OCI-LY3 (cell line): ENCODE results near the gene FYB1.

Experiments used
- H2AFZ ChIP-seq: fragments of 200-600, 300-600 bp; shearing (Covaris generic); 2 replicates; pipeline ENCODE4 v1.6.0; 2014; ENCODE audit warnings: antibody characterized with exemption, low read depth, low read length
- H3K27ac ChIP-seq: fragments of 200-600, 300-600 bp; sonication (generic); 2 replicates; pipeline ENCODE4 v1.5.1; 2014; ENCODE audit warnings: mild to moderate bottlenecking, low read length, moderate library complexity, mixed read lengths
- H3K27me3 ChIP-seq: fragments of 200-600, 300-600 bp; sonication (generic); 2 replicates; pipeline ENCODE4 v1.6.1; 2014; ENCODE audit warnings: low read depth, low read length, mixed read lengths
- H3K36me3 ChIP-seq: fragments of 200-600, 300-600 bp; sonication (generic); replicated peaks from 2 replicates; pipeline ENCODE3; 2014; ENCODE audit warnings: low read depth, low read length, mixed read lengths
- H3K4me1 ChIP-seq: fragments of 300-600, 200-600 bp; sonication (generic); 2 replicates; pipeline ENCODE4 v1.6.1; 2014; ENCODE audit warnings: low read length, mixed read lengths
- H3K4me2 ChIP-seq: fragments of 200-600, 300-600 bp; sonication (generic); 2 replicates; pipeline ENCODE4 v1.6.1; 2014; ENCODE audit warnings: low read length, mixed read lengths
- H3K4me3 ChIP-seq: fragments of 300-600, 200-600 bp; sonication (generic); 2 replicates; pipeline ENCODE4 v1.5.1; 2014; ENCODE audit warnings: antibody characterized with exemption, mild to moderate bottlenecking, low read length, moderate library complexity
- H3K79me2 ChIP-seq: fragments of 300-600, 200-600 bp; shearing (Covaris generic); 2 replicates; pipeline ENCODE4 v1.6.1; 2014; ENCODE audit warnings: mild to moderate bottlenecking, low read length, mixed read lengths
- H3K9ac ChIP-seq: fragments of 300-600, 200-600 bp; shearing (Covaris generic); 2 replicates; pipeline ENCODE4 v1.6.0; 2014; ENCODE audit warnings: mild to moderate bottlenecking, low read length, moderate library complexity
- H3K9me3 ChIP-seq: fragments of 200-600, 300-600 bp; shearing (Covaris generic); 2 replicates; pipeline ENCODE4 v1.6.1; 2014; ENCODE audit warnings: low read length, mixed read lengths; ENCODE audit not compliant: insufficient read depth
- H4K20me1 ChIP-seq: fragments of 200-600, 300-600 bp; sonication (generic); 2 replicates; pipeline ENCODE4 v1.6.1; 2016; ENCODE audit warnings: low read length, mixed read lengths; ENCODE audit not compliant: insufficient read depth
- EZH2phosphoT487 ChIP-seq: fragments of 200-600 bp; shearing (Covaris generic); IDR thresholded peaks from 2 replicates; pipeline ENCODE4 v1.6.1; 2018; ENCODE audit warnings: antibody characterized with exemption, mixed run types, low read depth
- TF ChIP-seq, protein P1 (sequence below): fragments of 200-600, 300-600 bp; sonication (generic); IDR thresholded peaks from 2 replicates; pipeline ENCODE4 v1.5.1; 2014; ENCODE audit warnings: antibody characterized with exemption, low read length, low read depth

The FYB1 gene

DNA sequence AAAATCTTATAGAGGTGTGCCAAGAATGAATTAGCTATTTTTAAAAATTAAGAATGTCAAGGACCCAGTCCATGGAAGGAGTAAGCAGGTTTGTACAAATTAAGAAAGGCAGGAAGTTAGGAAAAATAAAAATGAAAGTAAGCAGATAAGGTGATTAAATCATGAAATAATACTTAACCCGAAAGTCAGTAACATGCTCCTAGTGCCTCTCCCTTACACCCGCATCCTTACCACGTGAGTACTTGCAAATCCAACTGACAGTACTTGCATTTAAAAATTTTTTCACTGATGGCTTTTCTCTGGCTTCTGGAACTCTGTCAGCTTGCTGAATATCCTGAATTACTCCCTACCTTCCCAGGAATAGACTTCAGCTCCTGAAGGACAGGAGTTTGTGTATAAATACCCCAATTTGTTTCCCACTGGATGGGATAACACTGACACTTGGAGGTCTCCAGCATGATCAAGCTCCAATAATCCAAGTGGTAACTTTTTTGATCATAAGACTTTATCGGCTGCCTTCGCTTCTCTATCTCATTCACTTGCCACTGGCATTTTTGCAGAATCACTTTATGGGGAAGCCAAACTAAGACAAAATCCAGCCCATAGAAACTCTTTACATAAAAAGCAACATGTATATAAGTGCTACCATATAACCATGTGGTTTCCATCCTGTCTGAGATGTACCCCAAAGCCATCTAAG is 103.6 kb downstream of the FYB1 start:
- H2AFZ ChIP-seq, result no peak overlapping the region
- H4K20me1 ChIP-seq, result no peaks in the 10 kb centered on the region
- no peaks in the 10 kb centered on the region for H3K27me3 ChIP-seq
- no peak overlapping the region for H3K4me2 ChIP-seq
- H3K4me3 ChIP-seq, result no peak overlapping the region
- H3K9me3 ChIP-seq, result no peaks in the 10 kb centered on the region
- H3K36me3 ChIP-seq, result no peaks in the 10 kb centered on the region
- H3K4me1 ChIP-seq, result no peaks in the 10 kb centered on the region
- H3K27ac ChIP-seq, result no peak overlapping the region
- TF ChIP-seq, protein P1, sequence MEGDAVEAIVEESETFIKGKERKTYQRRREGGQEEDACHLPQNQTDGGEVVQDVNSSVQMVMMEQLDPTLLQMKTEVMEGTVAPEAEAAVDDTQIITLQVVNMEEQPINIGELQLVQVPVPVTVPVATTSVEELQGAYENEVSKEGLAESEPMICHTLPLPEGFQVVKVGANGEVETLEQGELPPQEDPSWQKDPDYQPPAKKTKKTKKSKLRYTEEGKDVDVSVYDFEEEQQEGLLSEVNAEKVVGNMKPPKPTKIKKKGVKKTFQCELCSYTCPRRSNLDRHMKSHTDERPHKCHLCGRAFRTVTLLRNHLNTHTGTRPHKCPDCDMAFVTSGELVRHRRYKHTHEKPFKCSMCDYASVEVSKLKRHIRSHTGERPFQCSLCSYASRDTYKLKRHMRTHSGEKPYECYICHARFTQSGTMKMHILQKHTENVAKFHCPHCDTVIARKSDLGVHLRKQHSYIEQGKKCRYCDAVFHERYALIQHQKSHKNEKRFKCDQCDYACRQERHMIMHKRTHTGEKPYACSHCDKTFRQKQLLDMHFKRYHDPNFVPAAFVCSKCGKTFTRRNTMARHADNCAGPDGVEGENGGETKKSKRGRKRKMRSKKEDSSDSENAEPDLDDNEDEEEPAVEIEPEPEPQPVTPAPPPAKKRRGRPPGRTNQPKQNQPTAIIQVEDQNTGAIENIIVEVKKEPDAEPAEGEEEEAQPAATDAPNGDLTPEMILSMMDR, result no peak
- no peak for TF ChIP-seq EZH2phosphoT487
- H3K9ac ChIP-seq, result no peak overlapping the region
- H3K79me2 ChIP-seq, result no peaks in the 10 kb centered on the region

DNA sequence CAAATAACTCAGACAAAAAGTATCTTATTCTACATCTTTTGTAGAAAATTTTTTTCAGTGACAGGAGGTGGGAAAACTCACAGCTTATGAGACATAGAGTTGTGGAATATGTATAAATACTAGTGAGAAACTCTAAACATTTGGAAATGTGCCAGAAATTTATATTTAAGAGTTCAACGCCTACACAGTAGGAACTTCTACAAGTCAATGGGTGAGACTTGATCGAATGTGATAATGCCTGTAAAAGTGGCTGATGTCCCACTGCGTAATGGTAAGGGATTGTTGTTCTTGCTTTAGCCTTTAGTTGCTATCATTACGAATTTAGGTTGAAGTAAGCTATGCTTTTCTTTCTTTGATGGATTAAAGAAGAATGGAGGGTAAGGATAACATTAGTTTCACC is 105.2 kb downstream of the FYB1 start:
- Histone ChIP-seq H3K9ac (no peak overlapping the region), H3K79me2 (no peaks in the 10 kb centered on the region), H3K9me3 (no peaks in the 10 kb centered on the region), H3K36me3 (no peaks in the 10 kb centered on the region), H3K4me2 (no peak overlapping the region), H3K4me3 (no peak overlapping the region), H4K20me1 (no peaks in the 10 kb centered on the region), H3K27ac (no peak overlapping the region), H3K4me1 (no peaks in the 10 kb centered on the region), H3K27me3 (no peaks in the 10 kb centered on the region), H2AFZ (no peak overlapping the region)
- no peak for TF ChIP-seq EZH2phosphoT487
- TF ChIP-seq, protein P1, result no peak

DNA sequence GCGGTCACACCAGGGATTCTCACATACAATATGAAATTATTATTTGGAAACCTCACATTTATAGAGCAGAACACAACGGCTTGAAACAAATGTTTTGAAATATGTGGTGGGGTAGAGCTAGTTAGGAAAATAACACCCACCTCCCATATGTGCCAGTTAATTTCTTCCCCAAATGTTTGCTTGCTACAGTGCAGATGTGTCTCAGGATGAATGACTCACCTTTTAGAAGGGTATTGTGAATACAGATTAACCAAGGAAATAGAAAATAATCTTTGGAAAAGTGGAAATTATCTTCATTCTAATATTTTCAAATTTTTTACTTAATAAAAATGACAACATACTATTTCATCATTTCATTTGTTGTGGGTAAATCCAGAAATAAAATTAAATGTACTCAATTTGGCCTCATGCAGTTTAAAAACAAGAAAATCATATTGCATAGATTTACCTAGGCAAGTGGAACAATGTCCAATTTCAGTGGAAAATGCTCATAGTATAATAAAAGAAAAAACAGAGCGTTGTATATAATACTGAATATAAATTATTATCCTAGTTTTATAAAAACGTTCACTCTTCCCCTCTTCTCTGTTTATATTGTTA is 105.9 kb downstream of the FYB1 start:
- no peak overlapping the region for H3K9ac ChIP-seq
- no peak overlapping the region for H3K4me2 ChIP-seq
- H4K20me1 ChIP-seq, result no peaks in the 10 kb centered on the region
- H3K36me3 ChIP-seq, result no peaks in the 10 kb centered on the region
- H3K9me3 ChIP-seq, result no peaks in the 10 kb centered on the region
- H3K79me2 ChIP-seq, result no peaks in the 10 kb centered on the region
- H2AFZ ChIP-seq, result no peak overlapping the region
- no peak overlapping the region for H3K27ac ChIP-seq
- no peaks in the 10 kb centered on the region for H3K4me1 ChIP-seq
- no peak overlapping the region for H3K4me3 ChIP-seq
- TF ChIP-seq, protein P1, result no peak
- no peak for TF ChIP-seq EZH2phosphoT487
- H3K27me3 ChIP-seq, result no peaks in the 10 kb centered on the region

DNA sequence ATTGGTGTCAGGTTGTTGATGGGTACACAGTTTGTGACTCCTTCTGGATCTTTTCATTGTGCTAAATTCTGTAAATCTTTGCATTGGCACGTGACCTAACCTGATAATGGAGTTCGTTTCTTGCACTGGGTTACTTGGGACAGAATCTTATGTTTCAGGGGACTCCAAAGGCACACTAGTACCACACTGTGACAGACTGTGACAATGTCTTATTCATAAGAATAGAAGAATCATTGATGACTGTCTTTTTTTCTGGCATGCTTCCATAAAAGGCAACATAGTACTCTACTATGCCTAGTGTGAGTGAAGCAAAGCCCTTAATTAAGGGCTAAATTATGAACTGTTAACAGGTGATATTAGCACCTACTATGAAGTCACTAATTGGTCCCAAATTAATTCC is 109.8 kb downstream of the FYB1 start:
- H2AFZ ChIP-seq, result no peak overlapping the region
- H3K4me3 ChIP-seq, result no peak overlapping the region
- TF ChIP-seq, protein P1, result no peak
- no peak for TF ChIP-seq EZH2phosphoT487
- no peaks in the 10 kb centered on the region for H4K20me1 ChIP-seq
- H3K9ac ChIP-seq, result no peak overlapping the region
- no peaks in the 10 kb centered on the region for H3K27me3 ChIP-seq
- H3K27ac ChIP-seq, result no peak overlapping the region
- peaks cover 9% of the 10 kb centered on the region for H3K4me1 ChIP-seq
- no peaks in the 10 kb centered on the region for H3K36me3 ChIP-seq
- no peak overlapping the region for H3K4me2 ChIP-seq
- no peaks in the 10 kb centered on the region for H3K79me2 ChIP-seq
- H3K9me3 ChIP-seq, result no peaks in the 10 kb centered on the region
